ENCODE measurements around the gene CYP27C1.

CYP27C1 gene

DNA sequence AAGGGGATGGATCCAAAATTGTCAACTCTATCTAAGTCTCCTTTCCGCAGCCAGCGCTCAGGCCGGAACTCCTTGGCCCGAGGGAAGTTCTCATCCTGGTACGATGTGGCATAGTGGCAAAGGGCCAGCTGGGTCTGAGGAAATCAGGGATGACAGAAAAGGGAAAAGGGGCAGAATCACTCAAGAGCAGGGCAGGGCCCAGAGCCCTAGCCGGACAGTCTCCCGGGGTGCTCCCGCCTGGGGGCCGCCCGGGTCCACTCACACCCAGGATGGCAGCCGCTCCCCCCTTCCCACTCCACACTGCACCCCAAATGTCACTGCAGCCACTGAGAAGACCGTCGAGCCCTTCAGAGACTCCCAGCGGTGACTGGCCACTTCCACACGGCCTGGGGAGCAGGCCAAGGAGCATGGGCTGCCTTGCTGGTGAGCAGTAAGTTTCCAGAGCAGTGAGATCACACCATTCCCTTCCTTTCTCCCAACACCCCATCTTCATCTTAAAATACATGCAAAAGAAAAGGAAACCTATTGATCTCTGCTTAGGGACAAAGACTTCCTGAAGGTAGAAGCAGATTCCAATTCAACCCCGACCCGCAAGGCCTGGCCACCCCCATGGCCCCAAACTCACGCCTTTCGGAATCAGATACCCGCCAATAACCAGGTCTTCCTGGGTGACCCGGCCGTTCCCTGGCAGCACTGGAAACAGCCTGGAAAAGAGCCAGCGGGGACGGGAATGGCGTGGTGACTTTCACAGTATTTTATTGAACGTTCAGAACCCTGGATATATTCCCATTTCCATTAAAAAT, 26.7 kb downstream of the CYP27C1 start:
- no peak for DNase-seq (ENCODE audit: low spot score)

DNA sequence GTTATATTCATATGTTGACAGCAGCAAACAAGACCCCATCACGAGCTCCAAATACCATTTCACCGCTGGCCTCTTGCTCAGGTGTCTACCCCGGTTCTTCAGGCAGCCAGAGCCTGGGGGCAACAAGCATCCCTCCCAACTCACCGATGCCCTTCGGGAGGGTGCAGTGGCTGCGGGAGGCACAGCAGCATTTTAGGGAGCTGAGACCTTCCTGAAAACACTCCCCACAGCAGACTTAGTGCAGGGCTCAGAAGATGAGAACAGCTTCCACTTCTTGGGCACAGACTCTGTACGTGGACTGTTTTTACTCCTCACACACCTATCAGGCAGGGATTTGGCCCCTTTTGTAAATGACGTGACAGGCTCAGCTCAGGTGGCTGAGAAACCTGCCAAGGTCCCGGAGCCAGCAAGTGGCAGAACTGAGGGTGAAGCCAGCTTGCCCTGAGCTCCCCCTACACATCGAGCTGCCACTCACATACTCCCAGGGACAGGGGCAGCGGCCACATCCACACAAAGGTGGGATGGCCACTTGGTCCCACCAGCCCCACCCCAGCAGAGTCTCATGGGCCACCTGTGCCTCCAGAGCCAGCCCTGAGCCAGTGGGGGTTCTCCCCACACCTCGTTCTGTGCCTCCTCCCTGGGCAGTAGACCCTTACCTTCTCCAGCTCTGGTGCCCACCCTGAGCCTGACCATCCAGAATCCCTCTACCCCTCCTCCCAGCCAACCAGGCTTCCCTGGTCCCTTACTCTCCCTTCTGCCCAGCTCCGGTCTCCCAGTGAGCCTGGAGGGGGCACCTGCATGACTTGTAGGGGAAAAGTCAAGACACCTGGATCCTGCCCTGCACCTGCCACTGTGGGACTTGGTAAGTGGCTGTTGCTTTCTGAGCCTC, 28.5 kb downstream of the CYP27C1 start:
- no peak for DNase-seq (ENCODE audit: low spot score)

DNA sequence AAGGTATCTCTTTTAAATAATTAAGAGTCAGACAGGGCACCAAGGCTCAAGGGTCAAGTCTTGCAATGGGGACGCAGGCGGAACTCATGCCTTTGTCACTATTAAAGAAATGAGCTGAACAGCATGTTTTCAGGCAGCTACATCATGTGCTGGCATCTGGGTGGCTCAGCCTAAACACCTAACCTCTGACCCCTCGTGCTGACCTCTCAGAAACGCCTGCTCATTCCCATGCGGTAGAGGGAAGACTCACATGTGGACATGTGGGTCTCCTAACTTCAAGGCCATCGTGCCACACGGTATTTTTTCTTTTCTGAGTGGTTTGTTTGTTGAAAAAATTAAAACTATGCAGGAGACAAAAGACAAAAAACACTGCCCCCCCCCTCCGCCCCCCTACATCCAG, 31.3 kb downstream of the CYP27C1 start:
- no peak for DNase-seq (ENCODE audit: low spot score)

DNA sequence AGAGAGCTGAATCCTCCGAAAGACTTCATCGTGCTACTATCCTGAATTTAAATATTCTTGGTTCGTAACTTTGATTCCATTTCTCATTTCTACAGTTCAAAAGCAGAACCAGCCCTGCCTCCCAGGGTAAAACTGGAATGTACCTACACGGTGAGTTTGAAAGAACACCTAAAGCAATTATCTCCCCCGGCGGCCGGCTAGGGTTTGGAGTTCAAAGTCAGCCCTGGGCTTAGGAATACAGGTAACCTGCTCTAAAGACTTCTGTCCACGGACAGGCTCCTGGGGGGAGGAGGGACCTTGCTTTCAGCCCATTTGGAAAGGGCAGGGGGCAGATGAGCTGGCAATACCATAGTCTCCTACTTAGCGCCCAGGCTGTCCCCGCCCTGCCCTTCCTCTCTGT, 32.3 kb downstream of the CYP27C1 start:
- no peak for DNase-seq (ENCODE audit: low spot score)

DNA sequence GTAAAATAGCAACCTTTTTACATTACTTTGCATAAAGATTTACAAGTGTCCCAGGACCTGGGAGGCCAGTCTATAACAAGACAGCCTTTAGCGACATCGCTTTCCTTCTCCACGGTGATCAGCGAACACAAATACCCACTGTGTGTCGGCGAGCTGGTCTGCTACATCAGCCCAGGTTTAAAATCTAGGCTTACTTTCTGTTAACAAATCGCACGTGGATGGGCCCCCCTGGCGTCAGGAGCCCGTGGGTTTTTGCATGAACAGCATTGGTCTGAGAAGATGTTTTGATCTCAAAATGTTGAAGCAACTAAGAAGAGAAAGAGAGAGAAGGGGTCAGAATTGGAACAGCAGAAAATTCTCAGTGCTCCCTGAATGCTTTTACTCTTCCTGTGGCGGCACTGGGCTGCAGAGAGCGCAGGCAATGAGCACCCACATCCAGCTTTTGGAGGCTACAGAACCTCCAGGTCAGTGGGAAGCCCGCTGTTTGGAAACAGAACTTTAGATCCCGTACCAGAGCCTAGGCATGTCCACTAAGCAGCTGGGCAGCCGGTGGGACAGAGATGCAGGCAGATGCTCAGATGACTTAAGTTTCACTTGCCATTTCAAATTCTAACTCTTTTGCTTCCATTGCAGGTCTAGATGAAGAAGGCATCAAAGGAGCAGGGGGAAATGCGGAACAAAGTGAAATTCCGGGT, 32.9 kb downstream of the CYP27C1 start:
- no peak for DNase-seq (ENCODE audit: low spot score)

DNA sequence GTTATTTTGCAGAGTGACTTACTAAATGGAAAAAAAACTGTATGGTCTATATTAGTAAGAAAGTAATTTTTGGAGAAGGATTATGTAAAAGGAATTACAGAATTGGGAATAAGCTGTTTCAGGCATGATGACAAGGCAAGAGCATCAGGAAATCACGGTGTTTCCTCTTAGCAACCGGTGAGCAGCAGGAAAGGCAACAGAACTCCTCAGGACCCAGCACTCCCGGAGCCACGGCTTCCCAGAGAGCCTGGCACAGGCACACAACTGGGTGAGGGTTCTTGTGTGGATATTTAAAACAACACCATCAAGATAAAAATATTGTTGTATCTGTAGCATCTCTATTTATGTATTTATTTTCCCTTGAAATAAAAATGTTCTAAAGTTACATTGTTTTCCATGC, 34.4 kb downstream of the CYP27C1 start:
- DNase-seq (ENCODE audit: low spot score), result no peak

DNA sequence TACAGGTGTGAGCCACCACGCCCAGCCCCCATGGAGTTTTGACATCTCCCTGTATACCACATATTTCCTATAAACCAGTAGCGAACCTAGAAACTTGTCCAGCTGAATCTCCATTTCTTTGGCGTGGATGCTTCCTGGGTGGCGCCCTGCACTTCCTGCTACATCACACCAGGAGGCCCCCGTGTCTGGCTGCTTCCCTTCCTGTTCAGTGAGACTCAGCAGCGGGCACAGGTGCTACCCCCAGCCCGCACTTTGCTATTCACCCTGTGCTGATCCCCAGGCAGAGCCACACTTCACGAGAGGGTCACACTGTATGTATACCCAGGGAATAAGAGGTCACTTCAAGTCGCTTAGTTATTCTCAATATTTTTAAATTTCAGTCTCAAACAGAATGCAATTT, 35.0 kb downstream of the CYP27C1 start:
- no peak for DNase-seq (ENCODE audit: low spot score)

DNA sequence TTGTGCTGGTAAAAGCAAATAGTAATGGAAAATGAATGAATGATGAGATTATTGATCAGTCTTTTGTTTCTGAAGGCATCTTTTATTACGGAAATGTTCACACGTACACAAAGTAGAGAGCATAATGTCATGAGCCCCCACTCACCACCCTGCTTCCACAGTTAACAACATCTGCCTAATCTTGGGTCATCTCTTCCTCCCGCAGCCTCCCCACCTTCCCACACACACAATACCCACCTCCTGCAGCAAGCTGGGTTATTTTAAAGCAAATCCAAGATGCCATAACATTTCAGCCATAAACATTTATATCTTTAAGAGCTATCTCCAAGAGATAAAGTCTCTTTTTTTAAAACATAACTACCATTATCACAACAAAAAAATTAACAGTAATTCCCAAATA, 36.3 kb downstream of the CYP27C1 start:
- DNase-seq (ENCODE audit: low spot score), result no peak

DNA sequence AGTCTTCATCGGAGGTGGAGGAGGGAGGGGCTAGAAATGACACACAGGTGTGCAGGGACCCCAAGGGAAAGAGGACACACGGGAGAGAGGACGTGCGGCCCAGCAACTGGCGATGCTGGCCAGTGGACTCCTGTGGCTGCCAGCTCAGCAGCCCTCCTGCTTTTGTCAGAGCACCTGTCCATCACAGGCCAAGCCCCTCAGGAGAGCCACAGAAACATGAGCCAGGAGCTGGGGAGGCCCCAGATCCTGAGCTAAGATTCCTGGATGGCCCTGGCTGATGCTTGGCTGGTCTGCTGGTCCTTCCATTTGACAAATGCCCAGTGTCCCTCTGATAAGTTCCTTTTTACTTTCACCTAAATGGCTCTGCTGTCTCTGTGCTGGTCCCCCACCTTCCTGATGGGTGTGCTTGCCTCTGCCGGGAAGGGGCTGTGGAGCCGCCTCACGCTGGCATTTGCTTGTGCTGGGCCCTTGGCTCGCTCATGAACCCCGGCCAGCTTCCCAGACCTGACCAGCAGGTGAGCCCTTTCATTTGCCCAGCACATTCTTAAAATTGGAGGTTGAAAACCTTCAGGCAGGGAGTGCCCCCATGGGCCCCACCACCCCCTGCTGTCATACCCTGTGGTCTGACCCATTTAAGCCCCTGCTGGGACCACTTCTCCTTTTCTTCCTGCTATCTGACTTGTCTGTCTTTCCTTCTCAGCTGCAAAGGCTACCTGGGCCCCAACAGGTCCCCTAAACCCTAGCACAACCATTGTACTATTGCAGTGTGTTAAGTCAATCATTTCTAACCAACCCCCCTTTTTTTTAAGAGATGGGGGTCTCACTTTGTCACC, 37.3 kb downstream of the CYP27C1 start:
- DNase-seq (ENCODE audit: low spot score), result no peak

DNA sequence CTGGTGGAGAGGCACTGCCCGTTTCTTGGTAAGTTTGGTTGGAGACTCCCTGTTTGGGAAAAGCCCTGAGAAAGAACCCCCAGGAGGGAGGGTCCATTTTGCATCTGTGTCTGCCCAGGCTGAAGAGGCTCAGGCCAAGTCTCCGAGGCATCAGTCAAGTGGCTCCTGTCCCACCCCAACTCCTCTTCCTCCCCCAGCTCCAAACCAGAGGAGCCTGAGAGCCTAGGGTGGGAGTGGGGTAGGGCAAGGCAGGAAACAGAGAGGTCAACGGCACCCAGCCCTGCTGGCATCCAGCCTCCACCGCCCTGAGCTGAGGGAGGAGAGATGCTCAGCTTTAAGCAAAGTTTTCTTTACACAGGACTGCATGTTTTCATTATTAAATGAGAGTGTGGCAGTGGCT, 38.2 kb downstream of the CYP27C1 start:
- DNase-seq (ENCODE audit: low spot score), result no peak

DNA sequence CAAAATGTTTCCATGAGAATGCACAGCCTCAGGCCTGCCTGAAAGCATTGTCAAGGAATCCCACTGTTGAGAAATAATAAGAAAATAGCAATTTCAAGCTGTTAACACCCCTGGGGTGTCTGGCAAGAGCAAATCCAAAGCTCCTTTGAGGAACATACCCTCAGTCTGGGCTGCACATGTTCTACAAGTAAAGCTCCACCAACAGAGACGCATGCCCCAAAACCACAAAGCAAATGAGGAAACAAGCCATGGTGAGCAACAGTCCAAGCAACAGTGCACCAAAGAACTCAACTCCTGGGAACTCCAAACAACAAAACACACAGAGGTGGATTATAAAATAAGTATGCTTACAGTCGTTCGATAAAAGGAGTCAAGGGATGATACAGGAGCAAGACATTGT, 40.3 kb downstream of the CYP27C1 start:
- DNase-seq (ENCODE audit: low spot score), result no peak

DNA sequence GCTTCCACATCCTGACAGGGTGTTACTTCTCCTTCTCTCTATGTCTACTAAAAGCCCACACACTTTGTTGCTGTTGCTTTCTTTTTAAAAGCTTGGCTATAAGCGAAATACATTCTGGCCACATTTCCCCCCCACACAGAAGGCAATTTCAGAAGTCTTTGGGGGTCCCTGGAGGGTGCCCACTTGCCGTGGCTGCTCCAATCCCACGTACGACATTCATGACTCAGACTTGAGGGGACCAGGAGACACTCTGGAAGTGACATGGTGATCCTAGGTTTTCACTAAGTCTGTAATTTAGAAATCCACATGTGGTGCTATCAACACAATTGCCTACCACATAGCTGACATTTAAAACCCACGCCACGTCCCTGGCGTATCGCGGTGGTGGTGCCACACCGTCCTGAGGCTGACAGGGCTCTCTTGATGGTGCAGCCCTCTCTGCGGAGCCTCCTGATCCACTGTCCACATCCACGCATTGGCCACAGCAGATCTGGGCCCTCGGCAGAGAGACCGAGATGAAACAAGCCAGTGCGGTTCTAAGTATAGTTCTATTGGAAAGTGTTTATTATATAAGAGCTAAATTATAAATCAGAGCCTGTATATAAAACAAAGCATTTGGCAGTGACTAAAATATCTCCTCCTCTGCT, 42.4 kb downstream of the CYP27C1 start:
- no peak for DNase-seq (ENCODE audit: low spot score)

DNA sequence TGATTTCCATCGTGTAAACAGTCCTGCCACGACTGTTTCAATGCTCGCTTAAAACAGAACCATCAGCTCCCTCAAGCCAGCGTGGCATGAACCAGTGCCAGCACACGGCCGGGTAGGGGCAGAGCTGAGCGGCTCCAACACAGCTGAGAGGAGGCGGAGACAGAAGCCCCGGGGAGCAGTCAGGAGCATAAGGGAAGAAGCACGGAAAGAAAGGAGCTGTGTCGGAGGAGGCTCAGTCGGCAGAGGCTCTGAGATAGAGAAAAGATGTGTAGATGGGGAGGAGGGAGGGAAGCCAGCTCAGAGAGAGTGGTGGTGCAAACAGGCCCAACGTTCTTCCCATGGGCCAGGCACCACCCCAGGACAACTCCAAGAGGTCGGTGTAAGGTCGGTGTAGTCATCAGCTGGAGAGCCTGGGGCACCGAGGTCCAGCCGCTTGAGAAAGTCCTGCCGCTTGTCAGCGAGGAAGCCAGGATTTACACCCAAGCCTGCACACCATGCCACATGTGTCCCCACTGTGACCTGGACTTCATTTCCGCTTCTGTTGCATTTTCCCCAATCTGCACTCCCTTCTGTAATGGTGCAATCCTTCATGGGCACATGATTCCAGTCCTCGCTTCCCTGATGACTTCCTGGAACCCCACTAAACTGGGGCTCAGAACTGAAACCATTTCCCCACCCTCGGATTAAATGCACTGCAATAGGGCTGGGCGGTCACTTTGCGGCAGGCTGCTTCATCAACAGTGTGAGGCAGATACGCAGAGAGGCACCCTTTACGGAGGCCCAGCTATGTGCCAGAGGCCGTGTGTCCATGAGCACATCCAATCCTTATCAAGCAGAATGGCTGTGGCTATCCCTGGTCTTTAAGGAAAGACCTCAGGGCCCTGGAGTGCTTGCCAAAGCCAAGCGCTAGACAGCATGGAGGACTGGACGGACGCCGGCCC, 43.5 kb downstream of the CYP27C1 start:
- no peak for DNase-seq (ENCODE audit: low spot score)

DNA sequence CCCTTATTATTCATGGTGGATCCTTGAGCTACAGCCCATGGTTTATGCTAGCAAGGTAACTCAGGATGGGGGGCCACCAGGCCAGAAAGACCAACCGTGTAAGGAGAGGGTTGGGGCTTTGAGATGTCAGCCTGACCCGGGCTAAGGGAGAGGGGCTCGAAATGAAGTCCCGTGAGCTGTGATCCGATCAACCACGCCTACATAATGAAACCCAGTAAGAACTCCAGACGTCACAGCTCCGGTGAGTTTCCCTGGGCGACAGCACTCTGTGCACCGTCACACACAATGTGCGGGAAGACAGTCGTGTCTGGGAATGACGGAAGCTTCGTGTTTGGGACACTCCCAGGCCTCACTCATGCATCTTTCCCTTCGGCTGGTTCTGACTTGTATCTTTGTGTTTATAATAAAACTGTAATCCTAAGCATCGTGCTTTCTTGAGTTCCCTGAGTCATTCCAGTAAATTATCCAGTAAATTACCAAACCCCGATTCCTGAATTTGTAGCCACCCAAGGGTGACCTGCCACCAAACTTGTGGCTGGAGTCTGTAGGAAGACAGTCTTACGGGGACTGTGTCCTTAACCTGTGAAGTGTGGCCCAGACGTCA, 44.2 kb downstream of the CYP27C1 start:
- DNase-seq (ENCODE audit: low spot score), result no peak

DNA sequence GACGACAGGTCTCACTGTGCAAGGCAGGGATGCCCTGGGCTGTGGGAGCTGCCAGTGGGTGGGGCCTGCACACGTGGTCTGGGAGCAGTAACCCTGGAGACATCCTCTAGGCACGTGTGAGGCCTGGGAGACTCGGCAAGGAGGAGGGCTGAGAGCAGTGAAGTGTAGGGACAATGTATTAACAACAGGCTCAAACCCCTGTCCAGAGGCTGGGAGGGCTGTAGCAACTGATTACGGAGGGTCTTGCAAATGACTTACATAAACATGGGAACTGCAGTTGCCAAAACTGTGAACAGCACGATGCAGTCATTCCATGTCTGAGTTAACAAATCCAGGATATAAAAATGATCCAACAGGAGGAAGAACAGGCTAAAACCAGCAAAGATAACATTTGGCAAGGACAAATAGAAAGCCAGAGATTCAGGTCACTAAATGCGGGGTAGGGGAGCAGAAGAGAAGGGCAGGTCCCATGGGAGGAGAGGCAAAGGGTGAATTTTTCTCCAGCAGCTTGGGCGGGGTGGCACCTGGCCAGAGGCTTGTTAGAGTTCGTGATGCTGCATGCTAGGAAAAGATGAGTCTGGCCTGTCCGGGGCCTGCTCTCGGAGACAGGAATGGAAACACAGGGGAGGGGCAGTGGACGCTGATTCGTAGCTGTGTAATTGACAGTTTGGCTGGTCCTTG, 44.9 kb downstream of the CYP27C1 start:
- no peak for DNase-seq (ENCODE audit: low spot score)

DNA sequence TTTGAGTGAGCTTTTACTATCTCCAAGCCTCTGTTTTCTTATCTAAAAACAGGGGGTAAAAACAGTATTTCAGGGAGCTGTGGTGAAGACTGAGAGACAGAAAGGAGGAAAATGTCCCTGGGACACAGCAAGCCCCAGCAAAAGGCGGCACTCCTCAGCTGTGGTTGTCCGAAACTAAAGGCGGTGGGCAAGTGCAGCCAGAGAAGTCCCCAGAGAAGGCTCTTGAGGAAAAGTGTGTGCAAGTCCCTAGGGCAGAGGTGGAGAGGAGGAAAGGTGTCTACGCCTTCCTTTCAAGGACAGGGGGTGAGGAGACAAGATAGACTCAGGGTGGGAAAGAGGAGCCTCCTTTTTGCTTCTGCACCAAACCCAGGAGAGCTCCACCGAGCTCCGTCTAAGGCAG, 45.5 kb downstream of the CYP27C1 start:
- DNase-seq (ENCODE audit: low spot score), result no peak

DNA sequence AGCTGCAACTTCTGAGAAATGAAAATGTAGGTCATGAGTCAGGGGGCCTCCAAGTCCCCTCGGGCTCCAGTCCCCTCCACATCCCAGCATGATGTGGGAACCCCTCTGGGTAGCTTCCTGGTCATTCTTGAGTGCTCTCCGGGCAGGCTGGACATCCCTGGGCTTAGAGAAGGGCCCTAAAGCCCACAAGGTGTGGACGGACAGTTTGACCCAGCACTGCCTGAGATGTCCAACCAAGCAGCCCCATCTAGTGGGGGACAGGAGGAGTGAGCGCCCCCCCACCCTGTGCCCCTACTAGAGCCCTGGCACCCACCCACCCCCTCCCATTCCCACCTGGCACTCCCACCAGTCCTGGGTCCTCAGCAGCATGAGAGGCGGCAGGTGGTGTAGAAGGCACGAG, 46.0 kb downstream of the CYP27C1 start:
- DNase-seq (ENCODE audit: low spot score), result no peak

DNA sequence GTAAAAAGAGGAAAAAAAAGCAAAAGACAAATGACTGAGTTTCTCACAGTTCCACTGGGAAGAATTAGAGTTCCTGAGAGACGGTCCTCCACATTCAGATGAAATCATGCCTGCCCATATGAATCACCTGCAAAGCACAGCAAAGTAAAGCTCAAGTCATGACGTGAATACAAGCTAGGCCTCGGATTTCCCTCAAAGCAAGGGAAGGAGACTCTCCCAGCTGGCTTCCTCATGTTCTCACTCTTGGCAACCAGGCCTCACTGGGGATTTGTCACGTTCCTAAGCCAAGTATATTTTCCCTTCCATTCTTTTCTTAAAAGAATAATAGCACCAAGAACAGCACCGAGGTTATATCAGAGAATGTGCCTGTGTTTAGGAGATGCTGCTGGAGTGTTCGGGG, 47.0 kb downstream of the CYP27C1 start:
- DNase-seq (ENCODE audit: low spot score), result no peak

DNA sequence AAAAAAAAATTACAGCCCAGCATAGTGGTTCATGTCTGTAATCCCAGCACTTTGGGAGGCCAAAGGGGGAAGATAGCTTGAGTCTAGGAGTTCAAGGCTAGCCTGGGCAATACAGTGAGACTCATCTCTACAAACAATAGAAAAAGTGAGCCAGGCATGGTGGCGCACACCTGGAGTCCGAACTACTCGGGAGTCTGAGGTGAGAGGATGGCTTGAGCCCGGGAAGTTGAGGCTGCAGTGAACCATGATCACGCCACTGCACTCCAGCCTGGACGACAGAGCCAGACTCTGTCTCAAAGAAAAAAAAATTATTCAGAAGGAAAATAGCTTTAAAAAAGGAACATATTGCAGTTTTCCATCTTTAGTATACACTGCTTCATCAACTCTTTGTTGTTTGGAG, 47.8 kb downstream of the CYP27C1 start:
- no peak for DNase-seq (ENCODE audit: low spot score)
